Progenitor cell of endocrine pancreas (in vitro differentiated cells): ENCODE data around the gene PLA2G4F. TPM values are rescaled to one million over a fixed set of nuclear protein-coding genes. Genes with fewer than 3 reads are reported as not detected.
A peak's percentile ranks its signal among the peaks of the same experiment; 100 is the strongest.

ENCODE experiments used
- DNase-seq: peaks from one replicate; pipeline ENCODE4 v3.0.0; 2021; ENCODE audit warnings: low spot score; ENCODE audit not compliant: unreplicated experiment
- H3K27ac Mint-ChIP-seq: 2 replicates; pipeline ENCODE4 v1.8.0; 2021; ENCODE audit warnings: mild to moderate bottlenecking, moderate library complexity, mixed read lengths
- H3K27me3 Mint-ChIP-seq: 2 replicates; pipeline ENCODE4 v1.8.0; 2021; ENCODE audit warnings: mixed read lengths
- H3K36me3 Mint-ChIP-seq: 2 replicates; pipeline ENCODE4 v1.8.0; 2022; ENCODE audit warnings: mixed read lengths; ENCODE audit not compliant: insufficient read depth
- H3K4me1 Mint-ChIP-seq: 2 replicates; pipeline ENCODE4 v1.8.0; 2021; ENCODE audit warnings: low read depth, mixed read lengths
- H3K4me3 Mint-ChIP-seq: 2 replicates; pipeline ENCODE4 v1.8.0; 2021; ENCODE audit warnings: low read depth, mild to moderate bottlenecking, moderate library complexity, mixed read lengths
- H3K9me3 Mint-ChIP-seq: 2 replicates; pipeline ENCODE4 v1.8.0; 2021; ENCODE audit warnings: low read depth, mixed read lengths
- total RNA-seq: library from RNA; stranded (reverse); gene quantifications from 2 replicates; pipeline ENCODE4 v1.2.1, GENCODE V29; 2021
- TF ChIP-seq, protein P1 (sequence below): fragments of 200-600 bp; sonication (generic); IDR thresholded peaks from one replicate; pipeline ENCODE4 v1.5.0; 2021; ENCODE audit warnings: antibody characterized with exemption, mild to moderate bottlenecking; ENCODE audit not compliant: unreplicated experiment

PLA2G4F gene
- total RNA-seq, 1 donor from 2014 or later, result 0.60 TPM

GRCh38 chr15:42138968-42139386 lies 17.5 kb downstream of the PLA2G4F start:
- TF ChIP-seq, protein P1, sequence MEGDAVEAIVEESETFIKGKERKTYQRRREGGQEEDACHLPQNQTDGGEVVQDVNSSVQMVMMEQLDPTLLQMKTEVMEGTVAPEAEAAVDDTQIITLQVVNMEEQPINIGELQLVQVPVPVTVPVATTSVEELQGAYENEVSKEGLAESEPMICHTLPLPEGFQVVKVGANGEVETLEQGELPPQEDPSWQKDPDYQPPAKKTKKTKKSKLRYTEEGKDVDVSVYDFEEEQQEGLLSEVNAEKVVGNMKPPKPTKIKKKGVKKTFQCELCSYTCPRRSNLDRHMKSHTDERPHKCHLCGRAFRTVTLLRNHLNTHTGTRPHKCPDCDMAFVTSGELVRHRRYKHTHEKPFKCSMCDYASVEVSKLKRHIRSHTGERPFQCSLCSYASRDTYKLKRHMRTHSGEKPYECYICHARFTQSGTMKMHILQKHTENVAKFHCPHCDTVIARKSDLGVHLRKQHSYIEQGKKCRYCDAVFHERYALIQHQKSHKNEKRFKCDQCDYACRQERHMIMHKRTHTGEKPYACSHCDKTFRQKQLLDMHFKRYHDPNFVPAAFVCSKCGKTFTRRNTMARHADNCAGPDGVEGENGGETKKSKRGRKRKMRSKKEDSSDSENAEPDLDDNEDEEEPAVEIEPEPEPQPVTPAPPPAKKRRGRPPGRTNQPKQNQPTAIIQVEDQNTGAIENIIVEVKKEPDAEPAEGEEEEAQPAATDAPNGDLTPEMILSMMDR, result no peak
- Mint-ChIP-seq H3K4me3 (no peak overlapping the region), H3K36me3 (no peaks in the 10 kb centered on the region), H3K27ac (no peak overlapping the region), H3K27me3 (no peaks in the 10 kb centered on the region), H3K4me1 (no peaks in the 10 kb centered on the region), H3K9me3 (peaks cover 14% of the 10 kb centered on the region)
- DNase-seq, result no peak

GRCh38 chr15:42138411-42138810 lies 18.0 kb downstream of the PLA2G4F start:
- peaks cover 14% of the 10 kb centered on the region for H3K9me3 Mint-ChIP-seq
- H3K27ac Mint-ChIP-seq, result no peak overlapping the region
- DNase-seq, result no peak
- H3K4me1 Mint-ChIP-seq, result no peaks in the 10 kb centered on the region
- H3K27me3 Mint-ChIP-seq, result no peaks in the 10 kb centered on the region
- TF ChIP-seq, protein P1, result no peak
- no peaks in the 10 kb centered on the region for H3K36me3 Mint-ChIP-seq
- no peak overlapping the region for H3K4me3 Mint-ChIP-seq

GRCh38 chr15:42137461-42138261 lies 18.8 kb downstream of the PLA2G4F start:
- Mint-ChIP-seq H3K4me1 (no peaks in the 10 kb centered on the region), H3K27ac (no peak overlapping the region), H3K4me3 (no peak overlapping the region), H3K27me3 (no peaks in the 10 kb centered on the region), H3K9me3 (peaks cover 14% of the 10 kb centered on the region), H3K36me3 (no peaks in the 10 kb centered on the region)
- TF ChIP-seq, protein P1, result peak; percentile 54
- DNase-seq, result no peak

GRCh38 chr15:42136513-42136912 lies 19.9 kb downstream of the PLA2G4F start:
- H3K4me3 Mint-ChIP-seq, result no peak overlapping the region

DNA sequence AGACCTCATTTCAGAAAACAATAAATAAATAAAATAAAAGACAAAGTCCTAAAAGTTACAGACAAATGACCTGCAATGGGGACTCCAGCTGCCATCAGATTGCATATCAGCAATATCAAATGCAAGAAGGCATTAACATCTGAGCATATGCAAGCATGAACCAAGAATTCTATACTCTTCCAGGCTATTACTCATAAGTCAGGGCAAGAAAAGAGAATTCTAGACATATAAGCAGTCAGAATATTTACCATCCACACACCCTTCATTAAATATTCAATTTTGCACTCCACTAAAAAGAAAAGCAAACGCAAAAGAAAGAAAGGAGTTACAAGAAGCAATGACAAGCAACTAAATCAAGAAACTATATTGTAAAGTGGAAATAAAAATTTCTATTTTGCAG lies 21.1 kb downstream of the PLA2G4F start:
- H3K27ac Mint-ChIP-seq, result no peak overlapping the region
- H3K4me3 Mint-ChIP-seq, result no peak overlapping the region
- peaks cover 14% of the 10 kb centered on the region for H3K9me3 Mint-ChIP-seq
- H3K4me1 Mint-ChIP-seq, result no peaks in the 10 kb centered on the region
- no peak for DNase-seq
- no peaks in the 10 kb centered on the region for H3K36me3 Mint-ChIP-seq
- H3K27me3 Mint-ChIP-seq, result peaks cover under 1% of the 10 kb centered on the region
- TF ChIP-seq, protein P1, result no peak

More at GRCh38 chr15:42136513-42136912, 19.9 kb downstream of the PLA2G4F start:
- Mint-ChIP-seq H3K4me1 (no peaks in the 10 kb centered on the region), H3K27me3 (no peaks in the 10 kb centered on the region), H3K36me3 (no peaks in the 10 kb centered on the region), H3K27ac (peak overlapping the region; percentile 49), H3K9me3 (peaks cover 14% of the 10 kb centered on the region)
- DNase-seq, result no peak
- TF ChIP-seq, protein P1, result no peak
